Activated CD4-positive, alpha-beta T cell treated with anti-CD3 and anti-CD28 coated beads, Interleukin-2, amount 50 U/mL, for 16 hours (primary cell): ENCODE measurements around the gene SERF1A.
"Not testable (repeated sequence)": the region's sequence is repeated elsewhere in the genome, so short reads cannot be mapped to it uniquely, and the experiment has no call there.

Experiments
- DNase-seq: peaks from one replicate; pipeline ENCODE4 v3.0.0-alpha.2; 2020

SERF1A gene

DNA sequence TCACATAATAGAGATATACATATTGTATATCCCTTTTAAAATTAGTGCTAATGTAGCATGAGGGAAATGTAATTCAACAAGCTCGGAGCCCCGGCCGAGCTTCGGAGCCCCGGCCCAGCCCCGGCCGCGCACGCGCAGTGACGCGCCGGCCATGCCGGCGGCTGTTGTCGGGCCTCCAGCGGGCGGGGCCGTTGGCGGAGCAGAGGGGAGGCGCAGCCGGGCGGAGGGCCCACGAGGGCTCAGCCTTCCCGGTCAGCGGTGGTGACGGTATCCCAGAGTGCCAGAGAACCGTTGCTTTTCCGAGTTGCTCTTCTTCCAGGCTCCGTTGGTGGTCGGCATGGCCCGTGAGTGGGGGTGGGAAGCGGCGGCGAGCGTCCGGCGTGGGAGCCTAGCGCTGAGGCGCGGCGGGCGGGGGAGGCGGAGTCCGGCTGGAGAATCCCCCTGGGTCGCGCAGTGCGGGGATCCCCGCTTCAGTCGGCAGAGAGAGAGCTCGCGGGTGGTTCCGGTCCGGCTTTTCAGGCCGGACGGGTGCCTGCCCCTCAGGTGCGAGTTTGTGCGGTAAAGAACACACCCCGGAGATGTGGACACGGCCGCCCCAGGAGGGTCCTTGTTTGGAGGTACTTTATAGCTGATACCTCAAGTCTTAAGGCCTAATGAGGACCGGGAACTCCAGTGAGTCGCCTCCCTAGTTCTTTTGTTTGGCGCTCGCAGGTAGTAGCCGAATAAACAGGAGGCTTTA, at the start of gene SERF1A:
SERF1A (plus strand) TSS at position 137 of the 739 bp plus-strand sequence; CDS start at position 338, 201 bp downstream.
- DNase-seq = not testable (repeated sequence)

- DNase-seq = not testable (repeated sequence)
These were observed 33.7 kb upstream of the SERF1A start for GRCh38 chr5:70866778-70867177.

- DNase-seq = not testable (repeated sequence)
These were observed 29.8 kb upstream of the SERF1A start for GRCh38 chr5:70870626-70871025.

DNA sequence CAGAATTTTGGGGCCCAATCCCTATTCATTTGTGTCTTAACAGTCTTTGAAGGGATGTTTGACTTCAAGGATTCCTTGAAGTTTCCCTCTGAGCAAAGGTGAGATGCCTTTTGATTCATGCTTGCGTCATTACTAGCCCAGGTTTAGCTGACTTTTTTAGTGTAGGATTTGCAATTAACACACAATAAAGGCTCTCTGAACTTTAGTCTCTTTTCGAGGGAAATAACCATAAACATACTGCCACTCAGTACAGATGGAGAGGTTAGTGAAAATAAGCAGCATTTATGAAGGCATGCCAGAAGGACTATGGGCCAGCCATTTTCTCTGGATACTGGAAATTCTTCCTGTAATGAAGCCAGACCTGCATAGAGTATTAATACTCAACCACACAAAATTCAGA, 4.4 kb upstream of the SERF1A start:
- not testable (repeated sequence) for DNase-seq

GRCh38 chr5:70901272-70901571, 753 bp downstream of the SERF1A start:
- DNase-seq = not testable (repeated sequence)

GRCh38 chr5:70906624-70907023, 6.2 kb downstream of the SERF1A start:
- DNase-seq = not testable (repeated sequence)

- not testable (repeated sequence) for DNase-seq
These were observed 16.4 kb downstream of the SERF1A start for GRCh38 chr5:70916829-70917228.

DNA sequence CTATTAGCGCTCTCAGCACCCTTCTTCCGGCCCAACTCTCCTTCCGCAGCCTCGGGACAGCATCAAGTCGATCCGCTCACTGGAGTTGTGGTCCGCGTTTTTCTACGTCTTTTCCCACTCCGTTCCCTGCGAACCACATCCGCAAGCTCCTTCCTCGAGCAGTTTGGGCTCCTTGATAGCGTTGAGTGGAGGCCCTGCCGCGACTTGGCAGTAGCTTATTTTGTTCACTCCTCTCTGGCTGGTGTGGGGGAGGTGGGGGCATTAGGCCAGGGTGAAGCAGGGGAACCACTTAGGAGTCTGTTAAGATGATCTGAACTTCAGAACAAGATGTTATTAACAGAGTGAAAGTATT, 24.7 kb downstream of the SERF1A start:
- not testable (repeated sequence) for DNase-seq

GRCh38 chr5:70931709-70932368, 31.4 kb downstream of the SERF1A start:
- DNase-seq = not testable (repeated sequence)

- not testable (repeated sequence) for DNase-seq
These were observed 32.1 kb downstream of the SERF1A start for GRCh38 chr5:70932560-70932959.

DNA sequence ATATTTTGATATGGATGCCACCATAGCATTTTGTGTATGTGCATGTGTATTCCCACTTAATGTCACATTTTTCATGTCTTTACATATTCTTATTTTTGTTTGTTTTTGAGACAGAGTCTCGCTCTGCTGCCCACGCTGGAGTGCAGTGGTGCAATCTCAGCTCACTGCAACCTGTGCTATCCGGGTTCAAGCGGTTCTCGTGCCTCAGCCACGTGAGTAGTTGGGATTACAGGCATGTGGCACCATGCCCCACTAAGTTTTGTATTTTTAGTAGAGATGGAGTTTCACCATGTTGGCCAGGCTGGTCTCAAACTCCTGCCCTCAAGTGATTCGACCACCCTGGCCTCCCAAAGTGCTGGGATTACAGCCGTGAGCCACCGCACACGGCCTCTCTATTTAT, 52.6 kb downstream of the SERF1A start:
- DNase-seq = not testable (repeated sequence)
